ENCODE results near the gene GDPD1.
"Not testable (repeated sequence)": the region's sequence is repeated elsewhere in the genome, so short reads cannot be mapped to it uniquely, and the experiment has no call there.

The GDPD1 gene

DNA sequence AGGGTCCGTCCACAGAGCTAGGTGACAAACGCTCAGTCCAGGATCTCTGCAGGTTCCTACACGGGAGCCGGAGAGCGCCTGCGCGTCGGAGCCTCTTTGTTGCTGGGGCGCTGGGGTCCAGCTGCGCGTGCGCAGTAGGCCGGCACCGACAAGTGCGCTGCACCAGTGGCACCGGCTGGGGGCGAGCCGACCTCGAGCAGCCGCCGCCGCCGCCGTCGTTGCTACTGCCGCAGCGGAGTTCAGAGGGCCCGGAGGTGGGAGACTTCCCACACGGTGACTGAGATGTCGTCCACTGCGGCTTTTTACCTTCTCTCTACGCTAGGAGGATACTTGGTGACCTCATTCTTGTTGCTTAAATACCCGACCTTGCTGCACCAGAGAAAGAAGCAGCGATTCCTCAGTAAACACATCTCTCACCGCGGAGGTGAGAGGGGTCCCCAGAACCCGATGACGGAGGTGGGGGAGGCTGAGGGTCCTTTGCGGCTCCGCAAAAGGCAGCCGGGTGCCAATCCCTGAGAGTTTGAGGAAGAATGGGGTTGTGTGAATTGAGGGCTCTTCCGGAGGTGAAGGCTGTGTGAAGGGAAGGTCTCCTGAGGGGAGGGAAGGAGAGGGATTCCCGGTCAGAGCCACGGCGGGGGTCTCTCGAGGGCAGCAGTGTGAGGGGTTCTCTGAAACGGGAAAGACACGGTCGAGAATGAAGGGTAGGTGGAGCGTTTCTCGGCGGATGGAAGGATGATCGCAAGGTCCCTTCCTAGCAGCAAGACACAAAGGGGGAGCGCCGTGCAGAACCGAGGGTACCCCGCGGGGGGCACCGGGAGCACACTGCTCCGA lies at the start of gene GDPD1:
TSS of gene GDPD1 (plus strand) at position 184 of the 831 bp plus-strand sequence. CDS start at position 283, 99 bp downstream.
- DNase-seq (ENCODE audit: low read depth), result peak; percentile 91

- DNase-seq (ENCODE audit: low read depth), result no peak
These were observed 47.8 kb upstream of the GDPD1 start for GRCh38 chr17:59172436-59173004.

DNA sequence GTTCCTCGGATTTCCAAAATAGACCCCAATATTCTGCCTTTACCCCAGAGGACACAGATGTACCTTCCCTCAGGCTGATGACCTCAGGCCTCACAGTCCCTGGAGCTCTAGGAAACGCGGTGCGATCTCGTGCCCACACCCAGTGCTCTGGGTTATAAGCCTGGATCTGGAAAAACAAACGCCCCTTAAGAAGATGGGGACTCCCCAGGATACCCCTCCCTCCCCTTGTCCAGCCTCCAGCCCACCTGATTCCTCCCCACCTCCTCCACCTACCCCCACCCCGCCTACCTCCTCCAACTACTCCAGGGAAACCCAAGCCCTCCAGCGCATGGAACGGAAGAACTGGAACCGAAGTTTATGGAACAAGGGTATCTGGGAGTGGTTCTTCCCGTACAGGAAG lies 45.6 kb upstream of the GDPD1 start:
- DNase-seq (ENCODE audit: low read depth), result no peak

DNA sequence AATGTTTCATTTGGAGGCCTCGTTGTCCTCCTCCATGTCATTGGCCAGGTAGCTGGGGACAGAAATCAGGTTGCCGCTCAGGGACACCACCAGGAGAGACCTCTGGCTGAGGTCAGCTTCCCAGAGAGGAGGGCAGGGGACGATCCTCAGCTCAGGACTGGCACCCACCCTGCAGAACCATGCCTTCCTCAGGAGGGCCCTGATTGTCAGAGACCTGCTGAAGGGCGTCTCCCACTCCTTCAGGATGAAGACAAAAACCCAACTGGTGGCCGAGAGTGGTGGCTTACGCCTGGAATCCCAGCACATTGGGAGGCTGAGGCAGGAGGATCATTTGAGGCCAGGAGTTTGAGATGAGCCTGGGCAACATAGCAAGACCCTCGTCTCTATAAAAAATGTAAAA lies 45.2 kb upstream of the GDPD1 start:
- no peak for DNase-seq (ENCODE audit: low read depth)

- DNase-seq (ENCODE audit: low read depth), result no peak
These were observed 41.9 kb upstream of the GDPD1 start for GRCh38 chr17:59178266-59178985.

DNA sequence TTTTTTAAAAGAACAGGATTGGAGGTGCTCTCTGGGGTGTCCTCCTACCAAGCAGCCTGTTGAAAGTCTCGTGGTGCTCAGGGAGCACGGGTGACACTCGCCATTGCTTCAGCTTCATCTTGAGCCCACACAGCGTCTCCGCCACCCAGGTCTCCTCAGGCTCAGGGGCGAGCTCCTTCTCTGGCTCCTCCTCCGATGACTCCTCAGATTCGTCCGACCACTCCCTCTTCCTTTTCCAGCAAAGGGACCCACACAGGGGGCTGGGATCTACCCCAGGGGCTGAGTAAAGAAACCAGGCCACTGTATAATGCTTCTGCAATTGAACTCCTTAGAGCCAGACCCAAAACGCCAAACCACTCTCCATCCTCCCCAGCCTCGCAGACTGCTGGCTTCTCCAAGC lies 40.7 kb upstream of the GDPD1 start:
- DNase-seq (ENCODE audit: low read depth), result not testable (repeated sequence)

- DNase-seq (ENCODE audit: low read depth), result no peak
These were observed 39.7 kb upstream of the GDPD1 start for GRCh38 chr17:59180626-59181025.

- DNase-seq (ENCODE audit: low read depth), result no peak
These were observed 38.8 kb upstream of the GDPD1 start for GRCh38 chr17:59181481-59181880.

DNA sequence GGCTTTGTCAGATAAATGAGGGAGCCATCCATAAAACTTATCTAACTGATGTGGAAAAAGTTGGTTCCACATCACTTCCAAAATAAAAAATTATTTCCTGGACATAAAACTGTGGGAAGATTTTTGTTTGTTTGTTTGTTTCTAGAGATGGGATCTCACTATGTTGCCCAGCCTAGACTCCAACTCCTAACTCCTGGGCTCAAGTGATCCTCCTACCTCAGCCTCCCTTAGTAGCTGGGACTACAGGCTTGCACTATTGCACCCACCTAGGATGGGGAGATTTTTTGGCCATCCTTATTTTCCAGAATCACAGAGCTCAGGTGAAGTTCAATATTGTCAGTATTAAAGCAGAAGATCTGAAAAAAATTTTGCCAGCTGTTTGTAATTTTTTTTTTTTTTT lies 34.3 kb upstream of the GDPD1 start:
- no peak for DNase-seq (ENCODE audit: low read depth)

GRCh38 chr17:59186850-59187249 lies 33.5 kb upstream of the GDPD1 start:
- DNase-seq (ENCODE audit: low read depth), result no peak

- DNase-seq (ENCODE audit: low read depth), result no peak
These were observed 29.5 kb upstream of the GDPD1 start for GRCh38 chr17:59190806-59191205.

DNA sequence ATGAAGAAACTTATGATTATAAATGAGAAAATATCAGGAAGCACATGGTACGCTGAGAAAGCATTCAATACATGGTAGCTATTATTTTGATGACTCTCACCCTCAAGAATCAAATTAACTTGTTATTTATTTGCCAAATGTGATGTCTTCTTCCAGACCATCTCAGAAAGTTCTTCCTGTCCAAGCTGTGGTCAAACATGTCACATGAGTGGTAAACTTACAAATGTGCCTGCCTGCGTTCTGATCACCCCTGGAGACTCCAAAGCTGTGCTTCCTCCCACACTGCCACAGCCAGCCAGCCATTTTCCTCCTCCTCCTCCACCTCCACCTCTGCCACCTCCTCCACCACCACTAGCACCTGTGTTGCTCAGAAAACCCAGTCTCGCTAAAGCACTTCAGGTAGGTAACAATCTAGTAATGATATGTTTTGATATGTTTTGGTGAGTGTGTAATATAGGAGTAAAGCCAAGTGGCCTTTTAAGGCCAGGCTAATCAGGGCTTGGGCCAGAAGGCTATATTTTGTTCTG lies 26.9 kb upstream of the GDPD1 start:
- no peak for DNase-seq (ENCODE audit: low read depth)

DNA sequence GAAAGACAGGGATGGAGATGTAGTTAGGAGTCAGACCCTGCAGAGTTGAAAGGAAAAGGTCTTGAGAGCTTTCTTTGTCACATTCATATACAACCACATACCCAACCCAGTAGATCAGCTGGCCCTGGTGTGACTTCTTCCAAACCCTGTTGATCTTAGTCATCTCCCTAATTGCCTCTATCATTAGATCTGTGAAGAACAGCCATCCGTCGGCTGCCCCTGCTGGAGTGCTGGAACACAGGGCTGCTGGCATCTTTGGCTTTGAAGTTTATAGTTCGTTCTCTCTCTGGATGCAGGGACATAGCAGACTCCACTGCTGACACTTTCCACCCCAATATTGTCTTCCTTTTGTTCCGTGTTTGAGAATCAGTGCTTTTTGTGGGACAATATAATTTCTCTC lies 20.9 kb upstream of the GDPD1 start:
- DNase-seq (ENCODE audit: low read depth), result no peak

- no peak for DNase-seq (ENCODE audit: low read depth)
These were observed 18.0 kb upstream of the GDPD1 start for GRCh38 chr17:59202320-59202719.

DNA sequence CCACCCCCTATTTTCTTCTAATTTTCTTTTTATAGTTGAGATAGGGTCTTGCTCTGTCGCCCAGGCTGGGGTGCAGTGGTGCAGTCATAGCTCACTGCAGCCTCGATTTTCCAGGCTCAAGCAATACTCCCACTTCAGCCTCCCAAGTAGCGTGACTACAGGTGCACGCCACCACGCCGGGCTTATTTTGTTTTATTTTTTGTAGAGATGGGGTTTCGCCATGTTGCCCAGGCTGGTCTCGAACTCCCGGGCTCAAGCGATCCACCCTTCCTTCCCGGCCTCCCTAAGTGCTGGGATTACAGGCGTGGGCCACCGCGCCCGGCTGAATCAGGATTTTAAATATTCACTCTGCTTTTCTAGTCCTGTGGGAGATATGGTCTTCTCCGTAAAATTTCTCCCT lies 941 bp upstream of the GDPD1 start:
- DNase-seq (ENCODE audit: low read depth), result no peak

- no peak for DNase-seq (ENCODE audit: low read depth)
These were observed 351 bp upstream of the GDPD1 start for GRCh38 chr17:59219992-59220327.

- DNase-seq (ENCODE audit: low read depth), result no peak
These were observed 992 bp downstream of the GDPD1 start for GRCh38 chr17:59221159-59221847.

DNA sequence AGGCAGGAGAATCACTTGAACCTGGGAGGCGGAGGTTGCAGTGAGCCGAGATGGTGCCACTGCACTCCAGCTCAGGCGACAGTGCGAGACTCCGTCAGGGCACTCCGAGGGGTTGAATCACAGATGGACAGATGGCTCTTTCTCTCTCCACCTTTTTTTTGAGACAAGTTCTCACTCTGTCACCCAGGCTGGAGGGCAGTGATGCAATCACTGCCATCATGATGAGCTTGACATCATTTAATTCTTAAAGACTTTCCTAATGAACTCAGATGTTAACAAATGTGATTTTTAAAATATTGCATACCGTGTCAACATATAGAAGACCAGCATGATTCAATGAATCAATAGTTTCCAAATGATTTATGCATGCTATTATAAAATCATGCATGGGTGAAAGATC lies 3.5 kb downstream of the GDPD1 start:
- no peak for DNase-seq (ENCODE audit: low read depth)

DNA sequence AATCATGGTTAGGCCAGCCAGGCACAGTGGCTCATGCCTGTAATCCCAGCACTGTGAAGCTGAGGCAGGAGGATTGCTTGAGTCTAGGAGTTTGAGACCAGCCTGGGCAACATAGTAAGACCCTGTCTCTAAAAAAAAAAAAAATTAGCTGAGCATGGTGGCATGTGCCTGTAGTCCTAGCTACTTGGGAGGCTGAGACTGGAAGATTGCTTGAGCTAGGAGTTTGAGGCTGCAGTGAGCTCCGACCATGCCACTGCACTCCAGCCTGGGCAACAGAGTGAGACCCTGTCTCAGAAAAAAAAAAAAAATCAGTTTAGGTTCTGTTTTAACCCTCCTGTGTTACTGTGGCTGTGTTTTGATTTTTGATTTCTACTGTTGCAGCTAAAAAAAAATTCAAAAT lies 8.3 kb downstream of the GDPD1 start:
- DNase-seq (ENCODE audit: low read depth), result not testable (repeated sequence)

DNA sequence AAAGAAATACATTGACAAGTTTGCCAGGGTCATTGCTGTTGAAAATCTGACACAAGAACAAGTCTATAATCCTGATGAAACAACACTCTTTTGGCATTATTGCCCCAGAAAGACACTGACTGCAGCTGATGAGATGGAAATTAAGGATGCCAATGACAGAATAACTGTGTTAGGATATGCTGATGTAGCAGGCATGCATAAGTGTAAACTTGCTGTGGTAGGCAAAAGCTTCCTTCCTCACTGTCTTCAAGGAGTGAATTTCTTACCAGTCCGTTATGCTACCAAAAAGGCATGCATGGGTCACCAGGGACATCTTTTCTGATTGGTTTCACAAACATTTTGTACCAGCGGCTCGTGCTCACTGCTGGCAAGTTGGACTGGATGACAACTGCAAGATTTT lies 10.5 kb downstream of the GDPD1 start:
- no peak for DNase-seq (ENCODE audit: low read depth)

DNA sequence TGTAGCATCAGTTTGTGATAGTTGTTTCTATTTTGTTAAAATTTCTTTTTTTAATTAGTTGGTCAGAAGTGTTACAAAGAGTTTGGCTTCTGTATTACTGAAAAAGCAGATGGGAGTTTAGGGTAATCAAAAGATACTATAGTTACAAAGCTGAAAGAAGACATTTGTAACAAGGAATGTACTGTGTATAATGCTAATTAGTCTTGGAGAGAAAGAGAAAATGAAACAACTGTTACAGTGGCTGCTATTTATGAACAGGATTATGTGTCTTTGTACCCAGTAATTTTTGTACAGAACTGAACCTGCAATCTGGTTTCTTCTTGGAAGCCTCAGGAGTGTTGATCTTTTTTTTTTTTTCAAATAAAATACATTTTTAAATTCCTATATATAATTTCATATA lies 14.3 kb downstream of the GDPD1 start:
- no peak for DNase-seq (ENCODE audit: low read depth)

DNA sequence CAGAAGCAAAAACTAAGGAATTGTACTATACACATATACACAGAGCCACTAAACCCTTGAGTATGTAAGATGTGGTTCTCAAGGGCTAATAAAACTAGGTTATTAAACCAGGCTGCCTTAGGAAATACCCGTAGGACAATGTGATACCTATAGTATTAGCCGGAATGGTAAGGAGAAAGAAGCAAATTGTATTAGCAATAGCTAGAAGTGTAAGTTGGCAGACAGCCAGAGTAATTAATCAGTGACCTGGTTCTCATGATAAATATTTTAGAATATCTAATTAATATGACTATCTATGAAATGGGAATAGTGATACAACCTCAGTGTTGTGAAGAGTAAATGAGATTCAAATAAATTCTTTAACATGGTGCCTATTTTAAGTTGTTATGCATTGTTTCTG lies 18.6 kb downstream of the GDPD1 start:
- DNase-seq (ENCODE audit: low read depth), result no peak

Measured in stimulated activated CD8-positive, alpha-beta memory T cell treated with anti-CD3 and anti-CD28 coated beads, Interleukin-7, amount 100 ng/mL, for 24 hours (primary cell).